GM19324 (cell line): ENCODE measurements around the gene FAM120B.
A peak's percentile ranks its signal among the peaks of the same experiment; 100 is the strongest.

Experiments
- ATAC-seq: cut with Tn5 transposase; IDR thresholded peaks from one replicate; pipeline ENCODE4 v1.9.1; 2021; ENCODE audit warnings: mild to moderate bottlenecking, moderate library complexity; ENCODE audit not compliant: unreplicated experiment, low FRiP score

The FAM120B gene

DNA sequence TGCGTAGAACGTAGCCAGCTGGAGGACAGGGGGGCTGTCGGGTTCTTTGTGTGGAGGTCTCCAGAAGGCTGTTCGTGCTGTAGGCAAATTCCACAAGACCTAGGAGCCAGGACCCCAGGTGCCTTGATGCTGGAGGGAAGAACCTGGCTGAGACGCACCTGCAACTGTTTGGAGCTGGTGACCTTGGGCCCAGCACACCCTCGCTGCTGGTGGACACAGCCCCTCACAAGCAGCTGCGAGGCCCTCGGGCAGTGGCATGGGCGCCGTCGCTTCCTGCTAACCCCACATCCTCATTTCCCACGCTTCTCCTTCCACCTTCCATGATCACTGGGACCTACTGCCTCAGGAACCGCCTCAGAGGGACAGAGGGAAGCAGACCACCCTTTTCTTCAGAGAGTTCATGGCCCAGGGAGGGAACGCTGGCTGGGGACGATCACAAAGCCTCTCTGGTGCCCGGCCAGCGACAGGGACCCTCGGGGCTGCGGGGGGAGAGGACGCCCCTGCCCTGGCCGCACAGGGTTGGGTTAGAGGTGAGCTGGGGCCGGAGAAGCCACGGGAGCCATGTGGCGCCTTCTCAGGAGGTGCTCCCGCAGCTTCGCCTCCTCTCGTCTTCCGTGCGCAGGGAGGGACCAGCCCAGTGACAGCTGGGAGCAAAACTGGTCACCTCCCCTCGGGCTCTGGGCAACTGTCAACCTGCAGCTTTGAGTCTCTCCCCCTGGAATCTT lies 34.1 kb upstream of the FAM120B start:
- no peak for ATAC-seq

DNA sequence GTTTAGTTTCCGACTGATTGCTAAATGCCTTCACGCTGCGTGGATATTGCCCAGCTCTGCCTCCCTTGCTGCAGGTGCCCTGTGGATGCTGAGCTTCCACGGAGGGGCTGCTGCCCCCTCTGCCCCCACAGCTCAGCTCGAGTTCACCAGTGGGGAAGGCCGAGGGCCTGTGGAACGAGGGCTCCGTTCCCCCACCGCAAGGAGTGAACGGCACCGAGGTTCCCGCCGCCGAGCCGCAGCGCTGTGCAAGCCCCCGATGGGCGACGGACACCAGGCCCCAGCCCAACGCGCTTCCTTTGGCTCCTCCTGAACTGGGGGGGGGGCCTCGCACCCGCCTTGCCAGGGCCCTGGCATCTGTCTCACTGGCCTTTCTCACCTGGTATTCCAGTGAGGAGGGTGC lies 33.4 kb upstream of the FAM120B start:
- ATAC-seq = no peak

DNA sequence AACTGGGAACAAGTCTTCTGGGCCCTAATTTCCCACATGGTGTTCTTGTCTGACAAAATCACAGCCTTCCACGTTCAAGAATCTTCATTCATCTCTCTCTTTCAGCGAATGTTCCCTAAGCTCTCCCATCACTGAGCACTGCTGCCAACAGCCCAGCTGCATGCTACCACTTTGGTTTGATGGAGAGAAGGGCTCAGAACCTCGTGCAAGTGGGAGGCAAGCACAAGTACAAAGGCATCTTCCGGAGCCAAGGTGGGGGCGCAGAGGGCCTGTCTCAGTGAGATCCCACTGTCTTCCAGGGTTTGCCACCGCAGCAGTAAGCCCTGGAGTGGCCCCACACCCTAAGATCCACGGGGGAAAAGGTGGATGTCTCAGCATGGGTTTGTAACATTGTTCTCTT lies 32.9 kb upstream of the FAM120B start:
- ATAC-seq = no peak

DNA sequence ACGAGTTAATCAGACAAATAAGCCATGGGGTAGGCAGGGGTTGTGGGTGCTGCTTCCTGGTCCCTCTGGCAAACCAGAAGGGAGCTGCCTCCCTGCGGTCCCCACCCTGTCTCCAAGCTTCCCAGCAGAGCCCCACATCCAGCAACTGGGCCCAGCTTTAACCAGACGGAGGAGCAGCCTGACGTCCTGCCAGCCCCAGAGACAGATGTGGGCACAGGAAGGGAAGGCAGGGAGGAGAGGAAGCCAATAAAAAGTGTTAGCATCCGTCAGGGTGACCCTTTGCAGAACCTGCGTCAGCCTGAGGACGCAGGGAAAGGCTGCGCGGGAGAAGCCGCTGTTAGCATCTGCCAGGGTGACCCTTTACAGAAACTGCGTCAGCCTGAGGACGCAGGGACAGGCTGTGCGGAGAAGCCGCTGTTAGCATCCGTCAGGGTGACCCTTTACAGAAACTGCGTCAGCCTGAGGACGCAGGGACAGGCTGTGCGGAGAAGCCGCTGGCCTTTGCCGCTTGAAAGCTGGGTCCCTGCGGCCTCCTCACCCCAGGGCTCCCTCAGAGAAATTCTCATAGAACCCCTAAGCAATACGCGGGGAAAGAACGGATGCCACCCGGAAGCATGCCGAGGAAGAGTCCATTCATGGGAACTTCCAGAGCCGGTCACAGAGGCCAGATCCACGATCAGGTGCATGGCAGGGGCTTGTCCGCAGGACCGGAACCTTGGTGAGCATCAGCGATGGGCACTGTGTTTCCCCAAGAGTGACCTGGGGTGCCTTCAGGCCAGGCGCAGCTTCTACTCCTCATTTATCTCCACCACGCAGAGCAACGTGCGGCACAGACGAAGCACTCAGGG lies 31.6 kb upstream of the FAM120B start:
- ATAC-seq = no peak

DNA sequence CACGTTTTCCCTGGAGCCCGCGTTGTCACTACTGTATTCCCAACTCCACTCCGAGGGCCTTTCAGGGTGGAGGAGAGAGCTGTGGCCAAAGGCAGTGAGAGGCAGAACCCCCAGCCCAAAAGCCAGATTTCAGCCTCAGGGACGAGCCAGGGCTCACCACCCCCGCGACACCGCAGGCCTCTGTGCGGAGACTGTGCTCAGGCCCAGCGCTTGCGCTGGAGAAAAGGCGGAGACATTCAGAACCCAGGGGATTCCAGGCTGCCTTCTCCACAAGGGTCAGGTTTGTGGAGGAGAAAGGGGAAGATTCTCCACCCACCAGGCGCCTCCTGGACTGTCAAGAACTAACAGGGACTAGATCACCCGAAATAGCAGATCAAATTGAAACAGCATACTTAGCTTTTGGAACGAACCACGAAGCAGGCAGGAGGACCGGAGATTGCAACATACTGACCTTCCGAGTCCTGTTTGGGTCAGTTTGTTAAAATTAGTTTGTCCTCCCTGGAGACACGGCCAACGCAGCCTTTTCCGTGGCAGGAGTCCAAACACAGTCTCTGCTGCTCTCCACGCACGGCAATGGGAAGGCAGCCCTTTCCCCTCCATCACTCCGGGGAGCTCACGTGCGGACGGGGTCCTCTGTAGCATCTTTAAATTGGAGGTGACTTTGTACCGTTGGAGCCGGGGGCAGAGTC lies 30.0 kb upstream of the FAM120B start:
- ATAC-seq = no peak

- ATAC-seq = no peak
Measured at GRCh38 chr6:170277893-170278742, 28.4 kb upstream of the FAM120B start.

DNA sequence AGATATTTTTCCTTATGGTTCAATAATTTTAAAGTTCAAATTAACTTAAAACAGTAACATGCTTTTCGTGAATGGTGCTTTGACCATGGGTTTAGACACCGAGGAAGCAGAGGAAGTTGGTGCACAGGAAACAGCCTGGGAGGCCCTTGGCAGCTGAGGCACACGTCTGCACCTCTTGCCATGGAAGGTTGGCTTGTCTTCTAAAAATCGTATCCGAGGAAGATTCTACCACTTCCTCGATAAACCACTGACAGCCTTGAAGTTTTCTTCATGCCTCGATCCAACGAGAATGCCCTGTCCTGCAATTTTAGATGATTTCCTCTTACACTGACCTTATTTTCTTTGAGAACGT lies 27.8 kb upstream of the FAM120B start:
- no peak for ATAC-seq

DNA sequence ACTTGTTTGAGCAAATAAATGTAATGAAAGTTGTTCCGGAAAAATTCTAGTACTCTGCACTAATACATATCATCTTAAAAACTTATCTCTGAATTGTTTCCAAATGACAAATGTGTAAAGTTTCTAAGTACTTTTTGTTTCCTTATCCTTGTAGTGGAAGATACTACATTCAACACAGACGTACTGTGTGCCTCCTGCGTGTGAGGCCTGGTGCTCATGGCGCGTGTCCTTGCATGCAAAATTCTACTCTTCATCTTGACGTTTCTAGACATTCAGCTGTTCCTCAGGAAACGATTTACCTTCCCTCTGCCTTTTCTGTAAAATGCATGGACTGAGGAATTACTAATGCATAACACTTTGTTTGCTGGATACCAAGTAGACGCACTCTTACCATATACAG lies 27.1 kb upstream of the FAM120B start:
- no peak for ATAC-seq

DNA sequence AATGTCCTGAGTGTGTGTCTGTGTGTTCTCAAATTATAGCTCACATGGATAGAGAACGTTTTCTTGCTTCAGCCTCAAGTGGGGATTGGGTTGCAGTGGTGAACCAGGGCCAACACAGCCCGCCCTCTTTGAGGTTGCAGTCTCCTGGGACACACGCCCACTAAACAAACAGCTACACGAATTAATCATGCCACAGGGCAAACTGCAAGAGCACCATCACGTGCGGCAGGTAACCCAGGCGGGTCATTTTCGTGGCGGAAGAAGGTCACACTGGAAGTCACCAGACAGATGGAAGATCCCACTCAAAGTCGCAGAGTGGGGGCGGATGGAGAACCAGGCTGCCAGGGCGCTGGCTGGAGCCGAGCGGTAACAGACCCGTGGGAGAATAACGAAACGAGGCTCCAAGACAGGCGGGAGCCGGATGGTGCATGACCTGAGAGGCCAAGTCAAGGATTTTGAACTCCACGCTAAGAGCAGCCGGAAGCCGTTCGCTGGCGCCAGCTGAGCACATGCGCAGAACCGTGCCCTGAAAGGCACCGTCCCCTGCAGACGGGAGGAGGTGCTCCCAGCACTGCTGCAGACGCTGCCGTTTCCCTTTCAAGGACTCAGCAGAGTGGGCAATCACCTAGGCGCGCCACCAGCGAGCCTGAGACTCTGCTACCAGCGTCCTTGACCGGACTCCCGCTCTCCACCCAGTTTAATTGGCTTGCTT lies 26.4 kb upstream of the FAM120B start:
- peak; percentile 94 for ATAC-seq

- ATAC-seq = peak; percentile 39
Measured at GRCh38 chr6:170280689-170281045, 25.9 kb upstream of the FAM120B start.

GRCh38 chr6:170281331-170282292 lies 24.9 kb upstream of the FAM120B start:
- no peak for ATAC-seq

- ATAC-seq = no peak
Measured at GRCh38 chr6:170282512-170283158, 23.9 kb upstream of the FAM120B start.

- no peak for ATAC-seq
Measured at GRCh38 chr6:170283212-170284081, 23.1 kb upstream of the FAM120B start.

GRCh38 chr6:170284126-170284773 lies 22.3 kb upstream of the FAM120B start:
- ATAC-seq = no peak

DNA sequence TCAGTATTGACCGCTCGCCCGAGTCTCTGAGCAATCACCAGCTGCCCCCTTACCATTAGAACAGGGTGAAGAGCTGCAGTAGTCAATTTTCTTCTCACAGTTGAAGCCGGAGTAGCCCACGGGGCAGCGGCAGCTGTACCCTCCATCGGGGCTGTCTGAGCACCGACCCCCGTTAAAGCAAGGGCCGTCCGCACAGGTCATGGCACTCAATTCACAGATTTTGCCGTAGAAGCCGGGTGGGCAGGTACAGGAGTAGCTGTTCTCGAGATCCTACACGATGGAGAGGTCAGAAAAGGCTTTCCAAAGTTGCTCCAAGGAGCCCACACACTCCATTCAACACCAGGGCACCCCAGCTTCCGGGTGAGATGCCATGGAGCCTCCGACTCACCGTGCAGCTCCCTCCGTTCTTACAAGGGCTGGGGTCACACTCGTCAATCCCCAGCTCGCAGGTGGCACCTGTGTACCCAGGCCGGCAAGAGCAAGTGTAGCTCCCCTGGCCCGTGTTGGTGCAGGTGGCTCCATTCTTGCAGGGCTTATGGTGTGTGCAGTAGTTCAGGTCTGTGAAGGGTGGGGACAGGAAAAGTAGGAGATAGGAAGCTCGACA lies 21.6 kb upstream of the FAM120B start:
- ATAC-seq = no peak

DNA sequence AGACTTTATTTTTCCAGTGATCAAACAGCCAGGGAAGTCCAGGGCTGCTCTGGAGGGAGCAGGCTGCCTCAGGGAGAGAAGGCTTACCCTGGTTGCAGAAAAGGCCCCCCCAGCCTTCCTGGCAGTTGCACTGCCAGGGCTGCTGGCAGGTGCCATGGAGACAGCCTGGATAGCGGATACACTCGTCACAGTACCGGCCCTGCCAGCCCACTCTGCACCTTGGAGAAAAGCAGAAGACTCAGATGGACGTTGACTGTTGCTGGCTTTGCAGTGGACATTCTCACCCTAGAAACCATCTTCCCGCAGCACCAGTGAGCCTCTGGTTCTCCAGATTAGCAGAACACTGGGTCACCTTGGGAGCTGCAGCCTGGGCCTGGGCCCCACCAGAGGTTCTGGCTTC lies 21.1 kb upstream of the FAM120B start:
- ATAC-seq = no peak
